ENCODE data around the gene PLEKHH3. TPM values are rescaled to one million over a fixed set of nuclear protein-coding genes. Genes with fewer than 3 reads are reported as not detected.

The PLEKHH3 gene
- total RNA-seq, 1 donor from 2014 or later = 3.4 TPM

DNA sequence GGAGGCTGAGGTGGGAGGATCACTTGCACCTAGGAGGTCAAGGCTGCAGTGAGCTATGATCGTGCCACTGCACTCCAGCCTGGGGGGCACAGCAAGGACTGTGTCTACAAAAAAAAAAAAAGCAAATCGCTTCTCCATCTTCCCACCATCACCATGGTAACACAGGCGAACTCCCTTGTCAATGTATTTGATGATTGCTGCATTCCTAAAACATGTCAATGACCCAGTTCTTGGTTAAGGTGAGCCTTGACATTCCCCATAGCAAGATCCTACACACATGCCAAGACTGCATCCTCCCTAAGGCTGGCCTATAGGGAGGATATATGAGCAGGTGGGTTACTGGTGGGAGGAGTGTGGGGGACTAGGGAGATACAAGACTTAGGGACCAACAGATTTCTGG lies 17.7 kb upstream of the PLEKHH3 start:
- Mint-ChIP-seq H3K27ac (no peak overlapping the region), H3K27me3 (ENCODE audit: insufficient read depth, low read depth) (peaks cover 3% of the 10 kb centered on the region), H3K4me1 (peaks cover 12% of the 10 kb centered on the region), H3K36me3 (peaks cover 19% of the 10 kb centered on the region), H3K4me3 (no peak overlapping the region), H3K9me3 (no peaks in the 10 kb centered on the region)
- Histone ChIP-seq H3F3A (ENCODE audit: low read depth) (peaks cover 17% of the 10 kb centered on the region), H3K4me3 (no peak overlapping the region), H3K36me3 (peaks cover 4% of the 10 kb centered on the region), H3K9me3 (ENCODE audit: low read depth) (no peaks in the 10 kb centered on the region), H3K27ac (no peak overlapping the region), H3K4me1 (peaks cover 14% of the 10 kb centered on the region), H3K79me2 (ENCODE audit: low read depth) (no peaks in the 10 kb centered on the region), H4K20me1 (ENCODE audit: low read depth) (no peaks in the 10 kb centered on the region), H2AFZ (replicated peaks) (no peak overlapping the region), H3K9ac (no peak overlapping the region), H3K27me3 (no peaks in the 10 kb centered on the region), H3K4me2 (no peak overlapping the region)
- no peak for DNase-seq (ENCODE audit: low spot score)
- TF ChIP-seq, protein P1, sequence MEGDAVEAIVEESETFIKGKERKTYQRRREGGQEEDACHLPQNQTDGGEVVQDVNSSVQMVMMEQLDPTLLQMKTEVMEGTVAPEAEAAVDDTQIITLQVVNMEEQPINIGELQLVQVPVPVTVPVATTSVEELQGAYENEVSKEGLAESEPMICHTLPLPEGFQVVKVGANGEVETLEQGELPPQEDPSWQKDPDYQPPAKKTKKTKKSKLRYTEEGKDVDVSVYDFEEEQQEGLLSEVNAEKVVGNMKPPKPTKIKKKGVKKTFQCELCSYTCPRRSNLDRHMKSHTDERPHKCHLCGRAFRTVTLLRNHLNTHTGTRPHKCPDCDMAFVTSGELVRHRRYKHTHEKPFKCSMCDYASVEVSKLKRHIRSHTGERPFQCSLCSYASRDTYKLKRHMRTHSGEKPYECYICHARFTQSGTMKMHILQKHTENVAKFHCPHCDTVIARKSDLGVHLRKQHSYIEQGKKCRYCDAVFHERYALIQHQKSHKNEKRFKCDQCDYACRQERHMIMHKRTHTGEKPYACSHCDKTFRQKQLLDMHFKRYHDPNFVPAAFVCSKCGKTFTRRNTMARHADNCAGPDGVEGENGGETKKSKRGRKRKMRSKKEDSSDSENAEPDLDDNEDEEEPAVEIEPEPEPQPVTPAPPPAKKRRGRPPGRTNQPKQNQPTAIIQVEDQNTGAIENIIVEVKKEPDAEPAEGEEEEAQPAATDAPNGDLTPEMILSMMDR (IDR thresholded peaks at IDR 0.05) = no peak
- TF ChIP-seq EZH2phosphoT487 (IDR thresholded peaks at IDR 0.05) (no peak), EZH2 (IDR thresholded peaks at IDR 0.05) (no peak)

DNA sequence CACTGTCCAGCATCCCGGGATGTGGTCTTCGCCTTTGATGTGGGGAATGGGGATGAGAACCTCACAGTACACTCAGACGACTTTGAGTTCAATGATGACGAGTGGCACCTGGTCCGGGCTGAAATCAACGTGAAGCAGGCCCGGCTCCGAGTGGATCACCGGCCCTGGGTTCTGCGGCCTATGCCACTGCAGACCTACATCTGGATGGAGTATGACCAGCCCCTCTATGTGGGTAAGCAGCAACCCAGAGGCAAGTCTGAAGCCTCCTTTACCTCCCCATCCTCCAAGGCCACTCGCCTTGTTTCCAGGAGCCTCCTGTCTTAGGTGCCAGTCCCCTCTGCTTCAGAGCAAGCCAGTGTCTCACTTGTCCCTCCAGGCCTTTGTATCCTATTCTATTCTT lies 15.7 kb upstream of the PLEKHH3 start:
- H3K4me1 ChIP-seq = no peaks in the 10 kb centered on the region
- no peak for DNase-seq (ENCODE audit: low spot score)
- H3K27me3 ChIP-seq = no peaks in the 10 kb centered on the region
- no peak overlapping the region for H2AFZ ChIP-seq (replicated peaks)
- no peak for TF ChIP-seq EZH2phosphoT487 (IDR thresholded peaks at IDR 0.05)
- TF ChIP-seq EZH2 (IDR thresholded peaks at IDR 0.05) = no peak
- no peaks in the 10 kb centered on the region for H3F3A ChIP-seq (ENCODE audit: low read depth)
- Mint-ChIP-seq H3K36me3 (peaks cover 25% of the 10 kb centered on the region), H3K4me1 (peaks cover 4% of the 10 kb centered on the region), H3K9me3 (no peaks in the 10 kb centered on the region), H3K27me3 (ENCODE audit: insufficient read depth, low read depth) (peaks cover 3% of the 10 kb centered on the region), H3K4me3 (no peak overlapping the region), H3K27ac (no peak overlapping the region)
- no peak overlapping the region for H3K4me2 ChIP-seq
- H3K9me3 ChIP-seq (ENCODE audit: low read depth) = no peaks in the 10 kb centered on the region
- H3K27ac ChIP-seq = no peak overlapping the region
- H3K36me3 ChIP-seq = no peaks in the 10 kb centered on the region
- no peaks in the 10 kb centered on the region for H3K79me2 ChIP-seq (ENCODE audit: low read depth)
- no peak overlapping the region for H3K9ac ChIP-seq
- no peaks in the 10 kb centered on the region for H4K20me1 ChIP-seq (ENCODE audit: low read depth)
- H3K4me3 ChIP-seq = no peak overlapping the region

DNA sequence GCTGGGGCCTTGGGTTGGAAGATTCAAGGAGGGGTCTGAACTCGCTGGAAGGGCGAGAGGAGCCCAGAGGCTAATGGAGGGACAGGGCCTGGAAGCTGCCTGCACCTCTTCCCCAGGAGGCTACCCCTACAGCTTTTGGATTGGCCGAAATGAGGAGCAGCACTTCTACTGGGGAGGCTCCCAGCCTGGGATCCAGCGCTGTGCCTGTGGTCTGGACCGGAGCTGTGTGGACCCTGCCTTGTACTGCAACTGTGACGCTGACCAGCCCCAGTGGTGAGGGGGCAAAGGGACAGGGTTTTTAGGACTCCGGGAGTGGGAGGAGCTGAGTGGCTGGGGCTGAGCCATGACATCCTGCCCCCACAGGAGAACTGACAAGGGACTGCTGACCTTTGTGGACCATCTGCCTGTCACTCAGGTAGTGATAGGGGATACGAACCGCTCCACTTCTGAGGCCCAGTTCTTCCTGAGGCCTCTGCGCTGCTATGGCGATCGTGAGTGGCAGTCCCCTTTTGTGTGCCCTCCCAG lies 14.3 kb upstream of the PLEKHH3 start:
- H3K4me1 ChIP-seq = no peaks in the 10 kb centered on the region
- no peak overlapping the region for H3K9ac ChIP-seq
- no peak overlapping the region for H3K27ac ChIP-seq
- DNase-seq (ENCODE audit: low spot score) = no peak
- no peaks in the 10 kb centered on the region for H3K36me3 ChIP-seq
- H3K36me3 Mint-ChIP-seq = peaks cover 25% of the 10 kb centered on the region
- TF ChIP-seq EZH2 (IDR thresholded peaks at IDR 0.05) (no peak), EZH2phosphoT487 (IDR thresholded peaks at IDR 0.05) (no peak)
- TF ChIP-seq, protein P1 (IDR thresholded peaks at IDR 0.05) = no peak
- no peak overlapping the region for H2AFZ ChIP-seq (replicated peaks)
- no peak overlapping the region for H3K27ac Mint-ChIP-seq
- no peaks in the 10 kb centered on the region for H4K20me1 ChIP-seq (ENCODE audit: low read depth)
- no peaks in the 10 kb centered on the region for H3K27me3 ChIP-seq
- peaks cover 4% of the 10 kb centered on the region for H3K4me1 Mint-ChIP-seq
- H3F3A ChIP-seq (ENCODE audit: low read depth) = no peaks in the 10 kb centered on the region
- H3K79me2 ChIP-seq (ENCODE audit: low read depth) = no peaks in the 10 kb centered on the region
- no peak overlapping the region for H3K4me2 ChIP-seq
- H3K9me3 ChIP-seq (ENCODE audit: low read depth) = no peaks in the 10 kb centered on the region
- H3K4me3 Mint-ChIP-seq = no peak overlapping the region
- H3K4me3 ChIP-seq = no peak overlapping the region
- no peaks in the 10 kb centered on the region for H3K9me3 Mint-ChIP-seq
- peaks cover 3% of the 10 kb centered on the region for H3K27me3 Mint-ChIP-seq (ENCODE audit: insufficient read depth, low read depth)

DNA sequence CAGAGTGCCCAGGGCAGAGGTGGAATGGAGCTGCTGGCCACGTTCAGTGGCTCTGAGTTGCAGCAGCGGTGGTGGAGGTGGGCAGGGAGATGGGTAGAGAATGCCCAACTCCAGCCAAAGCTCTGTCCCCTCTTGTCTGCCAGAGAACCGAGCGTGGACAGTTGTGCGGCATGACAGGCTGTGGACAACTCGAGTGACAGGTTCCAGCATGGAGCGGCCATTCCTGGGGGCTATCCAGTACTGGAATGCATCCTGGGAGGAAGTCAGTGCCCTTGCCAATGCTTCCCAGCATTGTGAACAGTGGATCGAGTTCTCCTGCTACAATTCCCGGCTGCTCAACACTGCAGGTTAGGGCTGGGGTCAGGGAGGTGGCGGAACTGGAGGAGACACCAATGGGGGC lies 13.8 kb upstream of the PLEKHH3 start:
- Histone ChIP-seq H3K27me3 (no peaks in the 10 kb centered on the region), H3K27ac (no peak overlapping the region), H3K4me3 (no peak overlapping the region), H3K9ac (no peak overlapping the region), H3K9me3 (ENCODE audit: low read depth) (no peaks in the 10 kb centered on the region), H3K36me3 (no peaks in the 10 kb centered on the region), H3K4me2 (no peak overlapping the region), H3F3A (ENCODE audit: low read depth) (no peaks in the 10 kb centered on the region), H3K4me1 (no peaks in the 10 kb centered on the region), H4K20me1 (ENCODE audit: low read depth) (no peaks in the 10 kb centered on the region), H2AFZ (replicated peaks) (no peak overlapping the region), H3K79me2 (ENCODE audit: low read depth) (no peaks in the 10 kb centered on the region)
- no peak for DNase-seq (ENCODE audit: low spot score)
- Mint-ChIP-seq H3K4me1 (peaks cover 8% of the 10 kb centered on the region), H3K27me3 (ENCODE audit: insufficient read depth, low read depth) (peaks cover 3% of the 10 kb centered on the region), H3K27ac (no peak overlapping the region), H3K36me3 (peaks cover 25% of the 10 kb centered on the region), H3K4me3 (no peak overlapping the region), H3K9me3 (no peaks in the 10 kb centered on the region)
- TF ChIP-seq EZH2phosphoT487 (IDR thresholded peaks at IDR 0.05) (no peak), EZH2 (IDR thresholded peaks at IDR 0.05) (no peak)
- TF ChIP-seq, protein P1 (IDR thresholded peaks at IDR 0.05) = no peak
